ENCODE measurements around the gene CCL16.

Gene CCL16

GRCh38 chr17:36024106-36024869 lies 43.0 kb upstream of the CCL16 start:
- Histone ChIP-seq H2AFZ (ENCODE audit: low read depth, low read length, severe bottlenecking) (no peak overlapping the region), H3F3A (ENCODE audit: insufficient read depth) (no peaks in the 10 kb centered on the region), H3K9ac (ENCODE audit: low read length) (no peak overlapping the region), H3K4me3 (ENCODE audit: insufficient read depth, low read length, poor library complexity, severe bottlenecking) (no peak overlapping the region), H3K9me3 (ENCODE audit: insufficient read depth, low read length) (no peaks in the 10 kb centered on the region), H3K36me3 (ENCODE audit: low read length) (no peaks in the 10 kb centered on the region), H3K27ac (ENCODE audit: low read depth, low read length) (no peak overlapping the region), H4K20me1 (ENCODE audit: low read depth, low read length) (no peaks in the 10 kb centered on the region), H3K79me2 (ENCODE audit: insufficient read depth, low read length) (no peaks in the 10 kb centered on the region), H3K9me2 (replicated peaks; ENCODE audit: insufficient read depth, low read length) (no peaks in the 10 kb centered on the region), H3K27me3 (ENCODE audit: low read length) (no peaks in the 10 kb centered on the region), H3K4me2 (ENCODE audit: low read depth, low read length, poor library complexity, severe bottlenecking) (no peak overlapping the region)
- TF ChIP-seq EZH2phosphoT487 (conservative IDR thresholded peaks at IDR 0.05; ENCODE audit: low read length) (no peak), CTCF (IDR thresholded peaks at IDR 0.05; ENCODE audit: insufficient read depth, low read length, poor library complexity, severe bottlenecking) (no peak)

- no peak overlapping the region for H3K27ac ChIP-seq (ENCODE audit: low read depth, low read length)
- no peak overlapping the region for H3K9ac ChIP-seq (ENCODE audit: low read length)
- H3K9me2 ChIP-seq (replicated peaks; ENCODE audit: insufficient read depth, low read length) = no peaks in the 10 kb centered on the region
- H4K20me1 ChIP-seq (ENCODE audit: low read depth, low read length) = no peaks in the 10 kb centered on the region
- H3K4me2 ChIP-seq (ENCODE audit: low read depth, low read length, poor library complexity, severe bottlenecking) = no peak overlapping the region
- no peaks in the 10 kb centered on the region for H3K9me3 ChIP-seq (ENCODE audit: insufficient read depth, low read length)
- H3K27me3 ChIP-seq (ENCODE audit: low read length) = no peaks in the 10 kb centered on the region
- TF ChIP-seq CTCF (IDR thresholded peaks at IDR 0.05; ENCODE audit: insufficient read depth, low read length, poor library complexity, severe bottlenecking) (no peak), EZH2phosphoT487 (conservative IDR thresholded peaks at IDR 0.05; ENCODE audit: low read length) (no peak)
- H3K4me3 ChIP-seq (ENCODE audit: insufficient read depth, low read length, poor library complexity, severe bottlenecking) = no peak overlapping the region
- H3K79me2 ChIP-seq (ENCODE audit: insufficient read depth, low read length) = no peaks in the 10 kb centered on the region
- no peaks in the 10 kb centered on the region for H3F3A ChIP-seq (ENCODE audit: insufficient read depth)
- no peaks in the 10 kb centered on the region for H3K36me3 ChIP-seq (ENCODE audit: low read length)
- H2AFZ ChIP-seq (ENCODE audit: low read depth, low read length, severe bottlenecking) = no peak overlapping the region
Observed at GRCh38 chr17:36019423-36019822, 38.1 kb upstream of the CCL16 start.

GRCh38 chr17:36017799-36018198 lies 36.5 kb upstream of the CCL16 start, which contains the start of gene CCL23:
CCL23 (minus strand) TSS chr17:36017972; CDS start chr17:36017897, 75 bp downstream.
- H3K4me2 ChIP-seq (ENCODE audit: low read depth, low read length, poor library complexity, severe bottlenecking) = no peak within 1 kb of the TSS
- no peak within 1 kb of the TSS for H2AFZ ChIP-seq (ENCODE audit: low read depth, low read length, severe bottlenecking)
- no peaks in the 10 kb centered on the region for H3K9me3 ChIP-seq (ENCODE audit: insufficient read depth, low read length)
- no peaks in the 10 kb centered on the region for H3F3A ChIP-seq (ENCODE audit: insufficient read depth)
- no peaks in the 10 kb centered on the region for H3K27me3 ChIP-seq (ENCODE audit: low read length)
- TF ChIP-seq EZH2phosphoT487 (conservative IDR thresholded peaks at IDR 0.05; ENCODE audit: low read length) (no peak), CTCF (IDR thresholded peaks at IDR 0.05; ENCODE audit: insufficient read depth, low read length, poor library complexity, severe bottlenecking) (no peak)
- H3K79me2 ChIP-seq (ENCODE audit: insufficient read depth, low read length) = no peaks in the 10 kb centered on the region
- no peak within 1 kb of the TSS for H3K4me3 ChIP-seq (ENCODE audit: insufficient read depth, low read length, poor library complexity, severe bottlenecking)
- no peaks in the 10 kb centered on the region for H3K36me3 ChIP-seq (ENCODE audit: low read length)
- no peak within 1 kb of the TSS for H3K9ac ChIP-seq (ENCODE audit: low read length)
- H4K20me1 ChIP-seq (ENCODE audit: low read depth, low read length) = no peaks in the 10 kb centered on the region
- no peak within 1 kb of the TSS for H3K27ac ChIP-seq (ENCODE audit: low read depth, low read length)
- H3K9me2 ChIP-seq (replicated peaks; ENCODE audit: insufficient read depth, low read length) = no peaks in the 10 kb centered on the region

All from SU-DHL-6 (cell line).